HG03060 (cell line): ENCODE results near the gene GCSAM.
"Not testable (repeated sequence)": the region's sequence is repeated elsewhere in the genome, so short reads cannot be mapped to it uniquely, and the experiment has no call there.

Source experiments
- ATAC-seq: cut with Tn5 transposase; IDR thresholded peaks from one replicate; pipeline ENCODE4 v1.9.1; 2021; ENCODE audit warnings: low read depth, moderate number of reproducible peaks; ENCODE audit not compliant: unreplicated experiment

Gene GCSAM

GRCh38 chr3:112078125-112079083, 54.6 kb downstream of the GCSAM start:
- ATAC-seq: no peak

DNA sequence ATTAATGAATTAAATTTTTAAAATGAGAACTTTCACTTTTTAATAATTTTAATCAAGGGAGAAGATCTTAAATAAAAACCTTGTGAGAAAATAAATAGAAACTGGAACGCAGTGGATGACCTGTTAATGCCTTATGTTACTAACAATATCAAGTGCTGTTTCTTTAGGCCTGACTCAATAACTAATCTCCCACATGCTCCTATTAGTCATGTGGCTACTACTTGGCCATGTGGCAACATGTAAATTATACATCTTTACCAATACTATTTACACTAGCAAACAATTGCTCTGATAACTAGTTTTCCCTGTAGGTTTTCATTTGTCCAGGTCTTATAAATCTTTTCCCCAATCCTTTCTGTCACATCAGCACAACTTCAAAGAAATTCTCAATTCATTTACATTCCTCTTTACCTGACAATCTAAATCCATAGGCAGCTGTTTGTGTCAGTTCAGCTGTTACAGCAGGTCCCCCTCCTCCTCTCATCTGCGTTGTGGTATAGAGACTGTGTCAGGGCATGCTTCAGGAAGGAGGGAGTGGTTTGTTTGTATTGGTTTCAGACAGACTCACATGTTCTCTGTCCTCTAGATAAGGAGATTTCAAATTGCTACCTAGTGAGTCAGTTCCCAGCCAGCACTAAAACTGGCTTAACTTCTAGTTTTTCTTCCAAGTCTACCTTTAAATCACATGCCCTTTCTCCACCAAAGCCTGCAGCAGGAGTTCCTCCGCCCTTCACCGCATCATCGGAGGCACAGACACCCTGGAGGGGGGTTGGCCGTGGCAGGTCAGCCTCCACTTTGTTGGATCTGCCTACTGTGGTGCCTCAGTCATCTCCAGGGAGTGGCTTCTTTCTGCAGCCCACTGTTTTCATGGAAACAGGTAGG, 58.2 kb downstream of the GCSAM start:
- ATAC-seq: no peak

DNA sequence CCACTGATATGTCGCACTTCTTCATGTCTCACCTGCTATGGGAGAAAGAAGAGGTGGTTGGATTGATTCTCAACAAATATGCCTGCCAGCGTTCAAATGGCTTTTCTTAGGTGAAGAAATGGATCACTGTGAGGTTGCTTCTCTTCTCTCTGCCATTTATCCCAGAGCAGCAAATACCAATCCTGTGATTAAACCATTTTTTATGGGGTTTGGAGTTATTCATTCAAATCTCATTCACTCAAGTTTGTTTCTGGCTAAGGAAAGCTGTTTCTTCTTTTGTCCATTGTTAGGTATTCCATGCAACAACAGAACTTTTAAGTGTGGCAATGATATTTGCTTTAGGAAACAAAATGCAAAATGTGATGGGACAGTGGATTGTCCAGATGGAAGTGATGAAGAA, 59.0 kb downstream of the GCSAM start:
- no peak for ATAC-seq

DNA sequence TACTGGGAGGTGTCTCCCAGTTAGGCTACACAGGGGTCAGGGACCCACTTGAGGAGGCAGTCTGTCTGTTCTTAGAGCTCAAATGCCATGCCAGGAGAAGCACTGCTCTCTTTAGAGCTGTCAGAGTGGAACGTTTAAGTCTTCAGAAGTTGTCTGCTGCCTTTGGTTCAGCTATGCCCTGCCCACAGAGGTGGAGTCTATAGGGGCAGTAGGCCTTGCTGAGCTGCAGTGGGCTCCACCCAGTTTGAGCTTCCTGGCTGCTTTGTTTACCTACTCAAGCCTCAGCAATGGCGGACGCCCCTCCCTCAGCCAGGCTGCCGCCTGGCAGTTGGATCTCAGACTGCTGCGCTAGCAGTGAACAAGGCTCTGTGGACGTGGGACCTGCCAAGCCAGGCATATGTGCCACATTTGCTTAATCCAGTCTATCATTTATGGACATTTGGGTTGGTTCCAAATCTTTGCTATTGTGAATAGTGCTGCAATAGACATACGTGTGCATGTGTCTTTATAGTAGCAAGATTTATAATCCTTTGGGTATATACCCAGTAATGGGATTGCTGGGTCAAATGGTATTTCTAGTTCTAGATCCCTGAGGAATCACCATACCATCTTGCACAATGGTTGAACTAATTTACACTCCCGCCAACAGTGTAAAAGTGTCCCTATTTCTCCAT, 60.5 kb downstream of the GCSAM start:
- not testable (repeated sequence) for ATAC-seq
